Right forelimb (tissue), 1 donor: ENCODE measurements around the gene KIAA1549.

ENCODE experiments used
- DNase-seq: peaks from one replicate; pipeline ENCODE4 v3.0.0-alpha.2; 2018

The KIAA1549 gene

GRCh38 chr7:138903186-138903820 lies 77.9 kb downstream of the KIAA1549 start:
- no peak for DNase-seq

- no peak for DNase-seq
Observed at GRCh38 chr7:138902161-138902560, 79.0 kb downstream of the KIAA1549 start.

- no peak for DNase-seq
Observed at GRCh38 chr7:138900035-138900828, 81.0 kb downstream of the KIAA1549 start.

- DNase-seq, result no peak
Observed at GRCh38 chr7:138898802-138899201, 82.4 kb downstream of the KIAA1549 start.

- DNase-seq, result no peak
Observed at GRCh38 chr7:138898255-138898654, 82.9 kb downstream of the KIAA1549 start.

GRCh38 chr7:138895679-138896078 lies 85.5 kb downstream of the KIAA1549 start:
- no peak for DNase-seq

- no peak for DNase-seq
Observed at GRCh38 chr7:138893258-138893657, 87.9 kb downstream of the KIAA1549 start.

- no peak for DNase-seq
Observed at GRCh38 chr7:138892812-138893211, 88.4 kb downstream of the KIAA1549 start.

- DNase-seq, result no peak
Observed at GRCh38 chr7:138892006-138892630, 89.1 kb downstream of the KIAA1549 start.

GRCh38 chr7:138891446-138891810 lies 89.8 kb downstream of the KIAA1549 start:
- DNase-seq, result no peak

- DNase-seq, result peak; percentile 56
Observed at GRCh38 chr7:138890499-138891445, 90.4 kb downstream of the KIAA1549 start.

GRCh38 chr7:138889582-138890498 lies 91.3 kb downstream of the KIAA1549 start:
- DNase-seq, result no peak

GRCh38 chr7:138887872-138888656 lies 93.1 kb downstream of the KIAA1549 start:
- DNase-seq, result no peak

GRCh38 chr7:138887085-138887710 lies 94.0 kb downstream of the KIAA1549 start:
- no peak for DNase-seq

GRCh38 chr7:138886501-138886917 lies 94.7 kb downstream of the KIAA1549 start:
- no peak for DNase-seq

- DNase-seq, result no peak
Observed at GRCh38 chr7:138885383-138886147, 95.6 kb downstream of the KIAA1549 start.

GRCh38 chr7:138882249-138882648 lies 98.9 kb downstream of the KIAA1549 start:
- DNase-seq, result no peak

- DNase-seq, result no peak
Observed at GRCh38 chr7:138881579-138882188, 99.5 kb downstream of the KIAA1549 start.
